NCI-H2171 (cell line): ENCODE measurements around the gene AFTPH.
"Not testable (repeated sequence)": the region's sequence is repeated elsewhere in the genome, so short reads cannot be mapped to it uniquely, and the experiment has no call there.

ENCODE experiments used
- DNase-seq: peaks from one replicate; lab custom pipeline; 2025; lab: John Stamatoyannopoulos, UW

The AFTPH gene

GRCh38 chr2:64493788-64494187 is 30.3 kb upstream of the AFTPH start:
- no peak for DNase-seq

GRCh38 chr2:64498438-64498837 is 25.7 kb upstream of the AFTPH start:
- DNase-seq: no peak

DNA sequence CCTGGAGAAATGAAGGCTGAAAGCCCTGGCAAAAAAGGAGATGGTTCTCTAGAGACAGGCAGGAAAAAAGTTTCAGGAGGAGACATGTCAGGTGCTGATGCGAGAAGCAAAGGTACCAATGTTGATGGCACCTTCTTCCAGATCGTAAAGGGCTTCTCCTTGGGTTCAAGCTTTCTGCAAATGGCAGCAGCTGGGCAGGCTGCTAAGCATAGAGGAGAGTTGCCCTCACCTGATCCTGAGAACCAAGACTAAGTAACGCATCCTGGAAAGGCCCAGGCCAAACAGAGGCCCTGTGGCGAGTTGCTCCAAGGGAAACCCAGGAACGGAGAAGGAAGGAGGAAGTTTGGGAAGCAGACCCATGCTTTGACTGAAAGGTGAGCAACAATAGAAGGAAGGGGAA is 23.6 kb upstream of the AFTPH start:
- no peak for DNase-seq

GRCh38 chr2:64501946-64502345 is 22.2 kb upstream of the AFTPH start:
- no peak for DNase-seq

DNA sequence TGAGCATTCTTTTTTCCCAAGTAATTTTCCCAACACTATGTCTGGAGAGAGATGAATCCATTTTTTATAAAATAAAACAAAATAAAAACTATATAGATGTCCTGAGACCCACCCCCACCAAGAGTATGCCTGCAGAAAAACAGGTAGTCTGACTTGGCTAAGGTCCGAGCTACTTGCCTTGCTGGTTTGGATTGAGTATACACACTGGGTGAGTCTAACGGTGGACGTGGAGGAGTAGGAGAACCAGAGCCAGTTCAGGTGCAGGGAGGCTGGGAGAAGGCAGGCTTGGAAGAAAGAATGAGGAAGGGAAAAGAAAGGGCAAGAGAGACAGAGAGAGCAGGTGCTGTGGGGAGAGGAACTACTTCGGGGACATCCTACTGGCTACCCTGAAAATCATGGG is 21.3 kb upstream of the AFTPH start:
- no peak for DNase-seq

- no peak for DNase-seq
Observed at GRCh38 chr2:64504774-64505720, 19.1 kb upstream of the AFTPH start.

DNA sequence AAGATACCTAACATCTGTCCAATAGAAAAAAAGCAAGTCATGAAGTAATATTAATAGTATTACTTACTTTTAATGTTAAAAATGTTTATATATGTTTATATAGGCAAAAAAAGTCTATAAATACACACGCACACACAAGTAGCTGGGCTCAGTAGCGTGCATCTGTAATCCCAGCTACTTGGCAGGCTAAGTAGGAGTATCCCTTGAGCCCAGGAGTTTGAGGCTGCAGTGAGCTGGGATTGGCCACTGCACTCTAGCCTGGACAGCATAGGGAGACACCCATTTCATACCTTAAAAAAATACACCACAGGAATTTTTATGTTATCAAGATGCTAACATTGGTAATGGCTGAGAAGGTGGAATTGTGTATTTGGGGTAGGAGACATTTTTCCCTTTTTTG is 17.4 kb upstream of the AFTPH start:
- no peak for DNase-seq

DNA sequence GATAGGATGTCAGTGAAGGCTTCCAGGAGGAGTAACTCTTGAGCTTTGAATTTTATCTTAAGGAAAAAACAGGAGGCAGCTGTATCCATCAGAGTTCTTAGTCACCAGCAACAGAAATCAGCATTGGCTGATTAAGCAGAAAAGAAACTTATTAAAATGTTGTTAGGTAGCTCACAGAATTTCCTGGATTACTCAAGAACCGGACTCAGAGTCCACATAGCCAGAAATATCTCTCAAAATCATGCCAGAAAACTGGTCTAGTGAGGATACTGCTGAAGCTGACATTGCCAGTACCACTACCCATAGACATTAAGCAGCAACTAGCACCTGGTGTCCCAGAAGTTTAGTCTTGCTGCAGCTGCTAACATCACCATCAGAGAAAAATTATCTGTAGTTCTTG is 10.1 kb upstream of the AFTPH start:
- no peak for DNase-seq

- DNase-seq: no peak
Observed at GRCh38 chr2:64515086-64515485, 9.0 kb upstream of the AFTPH start.

DNA sequence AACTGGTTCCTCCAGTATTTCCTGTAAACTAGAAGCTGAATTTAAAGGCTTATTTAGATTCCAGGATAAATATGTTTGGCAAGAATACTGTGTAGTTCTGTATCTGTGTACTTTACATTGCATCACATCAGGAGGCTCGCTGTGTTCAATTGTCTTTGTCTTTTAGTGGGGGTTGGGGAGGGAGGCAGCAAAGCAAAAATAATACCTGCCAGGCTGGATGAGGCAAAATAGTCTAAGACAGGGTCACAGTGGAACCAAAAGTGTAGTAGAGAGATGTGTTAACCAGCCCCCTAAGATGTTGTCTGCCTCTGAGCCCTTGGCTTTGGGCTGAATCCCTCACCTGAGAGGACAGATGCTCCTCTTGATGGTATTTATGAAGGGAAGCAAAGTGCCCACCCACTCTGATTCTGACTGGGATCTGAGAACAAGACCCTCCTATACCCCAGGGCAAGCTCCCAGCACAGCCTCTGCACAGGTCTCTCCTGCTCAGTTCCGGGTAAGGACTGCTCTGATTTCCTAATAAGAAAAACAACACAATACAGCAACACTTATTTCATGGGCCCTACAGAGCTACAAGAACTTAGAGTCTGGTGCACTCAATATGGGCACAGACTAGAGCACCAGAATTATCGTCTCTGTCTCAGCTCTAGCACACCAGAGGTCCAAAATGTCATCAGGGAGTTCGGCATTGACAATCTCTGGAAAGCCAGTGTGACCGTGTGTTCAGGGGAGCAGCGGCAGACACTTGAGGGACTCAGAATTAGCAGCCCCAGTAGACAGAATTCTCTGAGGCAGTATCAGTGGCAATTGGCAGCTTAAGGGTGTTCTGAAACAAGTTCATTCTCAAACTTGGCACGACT is 7.2 kb upstream of the AFTPH start:
- DNase-seq: no peak

DNA sequence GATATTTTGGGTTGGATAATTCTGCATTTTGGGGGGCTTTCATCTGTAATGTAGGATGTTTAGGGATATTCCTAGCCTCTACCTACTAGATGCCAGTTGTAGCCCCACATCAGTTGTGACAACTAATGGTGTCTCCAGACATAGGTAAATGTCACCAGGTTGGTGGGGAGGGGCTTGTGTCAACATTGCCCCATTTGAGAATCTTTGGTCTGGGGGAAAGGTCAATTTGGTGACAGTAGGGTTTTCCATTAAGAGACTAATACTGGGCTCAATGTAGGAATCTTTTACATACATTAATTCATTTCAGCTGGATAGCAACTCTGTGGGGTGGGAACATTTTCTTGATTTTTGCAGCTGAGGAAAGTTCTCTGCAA is 6.6 kb upstream of the AFTPH start:
- no peak for DNase-seq

GRCh38 chr2:64522843-64523428 is 1.2 kb upstream of the AFTPH start:
- DNase-seq: peak; percentile 75

DNA sequence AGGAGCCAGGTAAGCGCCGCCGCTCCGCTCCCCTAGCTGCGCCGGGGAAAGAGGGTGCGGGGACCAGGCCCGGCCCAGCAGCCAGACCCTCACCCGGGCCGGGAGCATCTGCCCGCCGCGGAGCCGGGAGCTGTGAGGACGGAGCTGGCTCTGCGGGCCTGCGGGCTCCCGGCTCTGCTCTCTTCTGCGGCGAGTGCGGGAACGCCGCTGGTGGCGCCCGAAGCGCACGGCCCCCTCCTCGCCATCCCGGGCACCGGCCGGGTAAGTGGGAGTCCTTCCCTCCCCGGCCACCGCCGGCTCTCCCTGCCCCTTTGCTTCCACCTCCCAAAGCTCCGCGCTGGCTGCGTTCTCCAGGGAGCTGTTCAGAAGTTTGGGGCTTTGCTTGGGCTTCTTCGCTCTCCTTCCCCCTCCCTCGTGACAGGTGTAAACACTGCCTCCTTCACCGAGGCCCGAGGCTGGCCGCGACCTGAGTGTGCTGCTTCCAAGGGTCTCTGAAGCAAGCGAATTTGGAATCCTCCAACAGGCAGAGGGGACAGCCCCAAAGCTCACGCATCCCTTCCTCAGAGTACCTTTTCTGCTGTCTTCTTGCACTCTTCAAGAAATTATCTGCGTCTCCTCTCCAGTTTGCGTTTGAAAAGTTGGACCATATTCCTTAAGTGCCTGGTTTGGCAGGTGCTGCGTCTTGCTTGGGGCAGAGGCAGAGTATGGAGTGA is 632 bp downstream of the AFTPH start:
- peak; percentile 1 for DNase-seq

DNA sequence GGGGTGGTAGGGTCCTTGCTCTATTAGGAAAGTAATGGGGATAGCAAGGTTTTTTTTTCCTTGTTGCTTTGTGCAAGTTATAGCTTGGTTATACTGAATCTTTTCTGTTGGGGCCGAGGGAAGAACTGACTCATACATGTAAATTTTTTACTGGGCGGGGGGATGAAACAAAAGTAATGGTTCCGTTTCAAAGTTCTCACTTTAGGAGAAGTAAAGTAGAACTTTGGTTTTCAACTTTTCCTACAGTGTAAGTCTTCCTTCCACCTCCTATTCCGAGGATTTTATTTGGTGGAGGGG is 1.1 kb downstream of the AFTPH start:
- DNase-seq: no peak

DNA sequence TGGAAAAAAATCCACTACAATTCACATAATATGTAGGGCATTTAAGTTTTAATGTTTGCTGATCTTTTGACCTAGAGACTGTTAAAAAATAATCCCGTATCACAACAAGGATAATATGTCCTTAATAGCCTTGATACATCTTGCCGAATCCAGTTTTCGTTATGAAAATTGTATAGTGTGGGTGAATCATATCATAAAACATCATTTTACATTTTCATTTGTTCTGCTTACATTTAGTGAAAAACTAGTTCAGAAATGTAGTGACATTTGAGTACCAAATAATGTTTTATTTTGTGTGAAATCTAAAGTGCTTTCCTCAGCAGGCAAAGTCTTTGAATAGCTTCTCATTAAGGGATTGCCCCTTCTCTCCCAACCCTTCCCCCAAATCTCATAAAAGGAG is 1.9 kb downstream of the AFTPH start:
- DNase-seq: no peak

DNA sequence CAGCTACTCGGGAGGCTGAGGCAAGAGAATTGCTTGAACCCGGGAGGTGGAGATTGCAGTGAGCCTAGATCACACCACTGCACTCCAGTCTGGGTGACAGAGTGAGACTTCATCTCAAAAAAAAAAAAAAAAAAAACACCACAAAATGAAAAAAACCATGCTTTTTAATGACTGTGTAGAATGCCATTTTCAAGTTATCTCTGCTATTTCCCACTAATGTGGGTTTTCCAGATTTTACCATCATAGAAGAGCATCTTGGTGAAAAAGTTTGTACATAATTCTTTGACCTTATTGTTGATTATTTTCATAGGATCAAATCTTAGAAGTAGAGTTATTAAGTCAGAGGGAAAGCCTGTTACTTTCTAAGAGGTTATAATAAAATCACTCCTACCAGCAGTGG is 6.8 kb downstream of the AFTPH start:
- DNase-seq: not testable (repeated sequence)

- no peak for DNase-seq
Observed at GRCh38 chr2:64532030-64532429, 7.9 kb downstream of the AFTPH start.

DNA sequence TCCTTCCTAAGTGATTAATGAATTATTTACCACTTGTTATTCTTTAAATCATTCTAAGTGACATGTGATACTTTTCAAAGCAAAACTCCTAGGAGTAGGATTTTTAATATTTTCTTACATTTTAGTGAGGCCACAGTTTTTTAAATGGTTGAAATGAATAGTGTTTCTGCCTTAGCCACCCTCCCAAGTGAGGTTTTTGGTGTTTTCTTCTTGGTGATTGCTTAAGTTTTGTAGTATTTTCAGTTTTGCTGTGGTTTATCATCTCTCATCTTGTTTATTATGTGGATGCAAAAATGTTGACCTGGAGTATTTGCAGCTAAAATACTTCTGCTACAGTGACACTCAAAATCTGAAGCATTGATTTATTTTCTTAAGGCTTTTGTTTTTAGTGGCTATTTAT is 9.8 kb downstream of the AFTPH start:
- DNase-seq: no peak

DNA sequence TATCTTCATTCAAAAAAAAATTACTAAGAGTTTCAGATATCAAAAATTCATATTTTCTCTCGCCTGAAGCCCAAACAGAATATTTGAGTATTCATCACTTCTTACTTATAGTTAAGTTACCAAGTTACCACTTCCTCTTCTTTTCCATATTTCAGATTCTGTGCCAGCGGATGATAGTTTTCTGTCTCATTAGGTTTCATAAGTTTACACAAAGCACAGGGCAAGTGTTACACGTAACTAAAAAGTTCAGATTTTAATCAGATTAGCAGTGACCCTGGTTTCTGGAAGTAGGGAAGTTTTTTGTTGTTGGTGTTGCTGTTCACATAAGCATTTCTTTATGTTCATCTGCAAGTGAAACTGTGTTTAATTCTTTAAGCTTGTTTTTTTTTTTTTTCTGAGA is 10.2 kb downstream of the AFTPH start:
- DNase-seq: no peak

- no peak for DNase-seq
Observed at GRCh38 chr2:64535024-64535423, 10.9 kb downstream of the AFTPH start.

GRCh38 chr2:64537991-64538390 is 13.9 kb downstream of the AFTPH start:
- no peak for DNase-seq

DNA sequence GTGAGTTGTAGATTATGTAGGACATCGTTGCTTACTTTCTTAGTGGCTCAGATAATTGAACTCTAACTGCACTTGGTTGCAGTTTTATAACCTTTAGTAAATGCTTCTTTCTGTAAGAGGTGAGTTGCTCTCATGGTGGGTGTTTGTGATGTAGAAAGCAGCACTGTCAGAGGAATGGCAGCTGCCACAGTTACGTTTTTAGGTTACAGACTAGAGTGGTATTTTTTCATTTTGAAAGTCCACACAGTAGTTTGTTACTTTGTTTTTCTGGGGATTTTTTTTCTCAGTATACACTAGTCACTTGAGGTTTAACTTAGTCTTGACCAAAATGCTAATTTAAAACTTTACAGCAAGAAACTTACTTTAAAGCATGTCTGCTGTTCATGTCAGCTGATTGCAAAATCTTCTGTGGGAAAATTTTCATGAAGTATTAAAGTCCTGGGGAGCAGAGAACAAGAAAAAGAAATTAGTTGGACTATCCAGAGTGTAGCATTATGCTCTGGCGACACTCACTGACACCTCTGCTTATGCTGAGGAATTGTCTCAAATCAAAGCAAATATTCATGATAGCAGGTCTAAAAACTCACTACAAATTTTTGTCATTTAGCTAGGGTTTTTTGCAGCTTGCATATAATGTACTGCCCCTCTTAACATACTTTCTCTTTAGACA is 14.8 kb downstream of the AFTPH start:
- DNase-seq: no peak
